Esophagus (tissue), 2 donors: ENCODE data around the gene GDPD3. TPM values are rescaled to one million over a fixed set of nuclear protein-coding genes. Genes with fewer than 3 reads are reported as not detected.

Experiments
- H3K27ac ChIP-seq, 2 donors: one replicate each; pipeline ENCODE4 v1.5.1; 2013; ENCODE audit warnings: low read depth in 2 of 2, mild to moderate bottlenecking in 2 of 2, inconsistent platforms in 1 of 2, low read length in 1 of 2, moderate library complexity in 1 of 2
- H3K27me3 ChIP-seq, 2 donors: one replicate each; pipeline ENCODE4 v1.6.1; 2013; ENCODE audit warnings: low read length in 2 of 2, control low read depth in 1 of 2, mild to moderate bottlenecking in 1 of 2; ENCODE audit not compliant: insufficient read depth in 2 of 2, control insufficient read depth in 1 of 2
- H3K36me3 ChIP-seq, 2 donors: one replicate each; pipeline ENCODE4 v1.6.1; 2013; ENCODE audit warnings: low read length in 1 of 2; ENCODE audit not compliant: control insufficient read depth in 2 of 2, insufficient read depth in 2 of 2
- H3K4me1 ChIP-seq, 2 donors: one replicate each; pipeline ENCODE4 v1.6.1; 2013; ENCODE audit warnings: low read length in 1 of 2; ENCODE audit not compliant: control insufficient read depth in 2 of 2, insufficient read depth in 2 of 2
- H3K4me3 ChIP-seq, 2 donors: one replicate each; pipeline ENCODE4 v1.5.1; 2013; ENCODE audit warnings: low read length in 2 of 2, mild to moderate bottlenecking in 2 of 2, low read depth in 1 of 2, moderate library complexity in 1 of 2
- H3K9me3 ChIP-seq, 2 donors: one replicate each; pipeline ENCODE4 v1.6.1; 2013; ENCODE audit warnings: mild to moderate bottlenecking in 2 of 2, low read depth in 1 of 2, low read length in 1 of 2, moderate library complexity in 1 of 2; ENCODE audit not compliant: control insufficient read depth in 2 of 2, insufficient read depth in 1 of 2
- WGBS, 2 donors: extraction: QIAGEN DNeasy Blood & Tissue Kit; methylation state at CpG; one replicate each; pipeline ENCODE4 v1.1.7; 2013; 5-methylcytosine and 5-hydroxymethylcytosine counted together
- polyA plus RNA-seq, 2 donors: library from polyadenylated mRNA; stranded (reverse); fragments of 200-250 nt; gene quantifications; one replicate each; pipeline ENCODE4 v1.2.3, GENCODE V29; 2013
- donor health status: healthy with polysubstance abuse.
- donor health status: Bipolar disorder and iron deficiency.

GDPD3 gene
- polyA plus RNA-seq, 2 donors = 49.2 to 82.8 TPM

- no peak overlapping the region for H3K4me3 ChIP-seq
- no peaks in the 10 kb centered on the region for H3K4me1 ChIP-seq
- H3K36me3 ChIP-seq = no peaks in the 10 kb centered on the region
- no peak overlapping the region for H3K27ac ChIP-seq
- peaks cover 0 to 2% of the 10 kb centered on the region in 2 donors for H3K9me3 ChIP-seq
- no peaks in the 10 kb centered on the region for H3K27me3 ChIP-seq
These were observed 30.7 kb upstream of the GDPD3 start for GRCh38 chr16:30144017-30144416.

GRCh38 chr16:30143347-30143702 is 30.0 kb upstream of the GDPD3 start:
- H3K36me3 ChIP-seq = no peaks in the 10 kb centered on the region
- WGBS, 2 donors = 60 to 77% methylated on average over 2 of the region's 2 CpGs
- H3K9me3 ChIP-seq = no peaks in the 10 kb centered on the region
- H3K4me1 ChIP-seq = no peaks in the 10 kb centered on the region
- no peaks in the 10 kb centered on the region for H3K27me3 ChIP-seq
- H3K4me3 ChIP-seq = no peak overlapping the region
- H3K27ac ChIP-seq = no peak overlapping the region

- Histone ChIP-seq H3K36me3 (no peaks in the 10 kb centered on the region), H3K4me1 (no peaks in the 10 kb centered on the region), H3K9me3 (no peaks in the 10 kb centered on the region), H3K27ac (no peak overlapping the region), H3K27me3 (no peaks in the 10 kb centered on the region), H3K4me3 (no peak overlapping the region)
- WGBS, 2 donors = 81 to 88% methylated on average over 13 of the region's 13 CpGs
These were observed 29.5 kb upstream of the GDPD3 start for GRCh38 chr16:30142672-30143346.

- Histone ChIP-seq H3K9me3 (no peaks in the 10 kb centered on the region), H3K27me3 (no peaks in the 10 kb centered on the region), H3K4me1 (no peaks in the 10 kb centered on the region), H3K4me3 (no peak overlapping the region), H3K36me3 (no peaks in the 10 kb centered on the region), H3K27ac (no peak overlapping the region)
- WGBS, 2 donors = 89 to 100% methylated on average over 2 of the region's 2 CpGs
These were observed 28.4 kb upstream of the GDPD3 start for GRCh38 chr16:30141750-30142149.

- Histone ChIP-seq H3K9me3 (no peaks in the 10 kb centered on the region), H3K27ac (no peak overlapping the region), H3K4me3 (no peak overlapping the region), H3K27me3 (no peaks in the 10 kb centered on the region), H3K4me1 (no peaks in the 10 kb centered on the region), H3K36me3 (no peaks in the 10 kb centered on the region)
- WGBS, 2 donors = 71 to 79% methylated on average over 13 of the region's 13 CpGs
These were observed 26.5 kb upstream of the GDPD3 start for GRCh38 chr16:30139583-30140481.

- H3K9me3 ChIP-seq = no peaks in the 10 kb centered on the region
- 80 to 81% methylated on average over 8 of the region's 8 CpGs for WGBS, 2 donors
- H3K4me3 ChIP-seq = no peak overlapping the region
- no peaks in the 10 kb centered on the region for H3K27me3 ChIP-seq
- H3K4me1 ChIP-seq = no peaks in the 10 kb centered on the region
- no peak overlapping the region for H3K27ac ChIP-seq
- H3K36me3 ChIP-seq = no peaks in the 10 kb centered on the region
These were observed 24.6 kb upstream of the GDPD3 start for GRCh38 chr16:30137897-30138296.

GRCh38 chr16:30136971-30137605 is 23.8 kb upstream of the GDPD3 start:
- no peaks in the 10 kb centered on the region for H3K9me3 ChIP-seq
- H3K27ac ChIP-seq = no peak overlapping the region
- no peaks in the 10 kb centered on the region for H3K27me3 ChIP-seq
- WGBS, 2 donors = 77 to 80% methylated on average over 11 of the region's 11 CpGs
- no peaks in the 10 kb centered on the region for H3K4me1 ChIP-seq
- H3K4me3 ChIP-seq = no peak overlapping the region
- no peaks in the 10 kb centered on the region for H3K36me3 ChIP-seq

GRCh38 chr16:30132591-30132990 is 19.3 kb upstream of the GDPD3 start:
- H3K27me3 ChIP-seq = no peaks in the 10 kb centered on the region
- H3K27ac ChIP-seq = no peak overlapping the region
- WGBS, 2 donors = 77 to 80% methylated on average over 3 of the region's 3 CpGs
- no peak overlapping the region for H3K4me3 ChIP-seq
- H3K36me3 ChIP-seq = no peaks in the 10 kb centered on the region
- no peaks in the 10 kb centered on the region for H3K4me1 ChIP-seq
- H3K9me3 ChIP-seq = no peaks in the 10 kb centered on the region

GRCh38 chr16:30131869-30132475 is 18.6 kb upstream of the GDPD3 start:
- H3K27ac ChIP-seq = no peak overlapping the region
- 67 to 76% methylated on average over 4 of the region's 4 CpGs for WGBS, 2 donors
- no peaks in the 10 kb centered on the region for H3K4me1 ChIP-seq
- H3K36me3 ChIP-seq = no peaks in the 10 kb centered on the region
- H3K9me3 ChIP-seq = no peaks in the 10 kb centered on the region
- no peaks in the 10 kb centered on the region for H3K27me3 ChIP-seq
- H3K4me3 ChIP-seq = no peak overlapping the region
